Mononuclear cell (primary cell): Measurements from ENCODE around the gene KRTAP25-1. TPM values are rescaled to one million over a fixed set of nuclear protein-coding genes. Genes with fewer than 3 reads are reported as not detected.

Source experiments
- H3K27me3 ChIP-seq: 2 replicates; pipeline ENCODE4 v1.6.0; 2011; ENCODE audit warnings: low read length, control low read depth; ENCODE audit not compliant: insufficient read depth
- H3K4me1 ChIP-seq: 2 replicates; pipeline ENCODE4 v1.5.1; 2011; ENCODE audit warnings: mild to moderate bottlenecking, low read length, control low read depth; ENCODE audit not compliant: insufficient read depth
- H3K4me3 ChIP-seq: 2 replicates; pipeline ENCODE4 v1.5.1; 2011; ENCODE audit warnings: mild to moderate bottlenecking, low read length, moderate library complexity
- H3K9me3 ChIP-seq: 2 replicates; pipeline ENCODE4 v1.5.1; 2011; ENCODE audit warnings: low read depth, mild to moderate bottlenecking, control low read depth, low read length
- total RNA-seq: library from RNA; depleted of rRNA; stranded (reverse); fragments of >200 nt; gene quantifications from one replicate; pipeline ENCODE4 v1.2.3, GENCODE V29; 2012

Gene KRTAP25-1
- total RNA-seq, 1 donor: not detected

DNA sequence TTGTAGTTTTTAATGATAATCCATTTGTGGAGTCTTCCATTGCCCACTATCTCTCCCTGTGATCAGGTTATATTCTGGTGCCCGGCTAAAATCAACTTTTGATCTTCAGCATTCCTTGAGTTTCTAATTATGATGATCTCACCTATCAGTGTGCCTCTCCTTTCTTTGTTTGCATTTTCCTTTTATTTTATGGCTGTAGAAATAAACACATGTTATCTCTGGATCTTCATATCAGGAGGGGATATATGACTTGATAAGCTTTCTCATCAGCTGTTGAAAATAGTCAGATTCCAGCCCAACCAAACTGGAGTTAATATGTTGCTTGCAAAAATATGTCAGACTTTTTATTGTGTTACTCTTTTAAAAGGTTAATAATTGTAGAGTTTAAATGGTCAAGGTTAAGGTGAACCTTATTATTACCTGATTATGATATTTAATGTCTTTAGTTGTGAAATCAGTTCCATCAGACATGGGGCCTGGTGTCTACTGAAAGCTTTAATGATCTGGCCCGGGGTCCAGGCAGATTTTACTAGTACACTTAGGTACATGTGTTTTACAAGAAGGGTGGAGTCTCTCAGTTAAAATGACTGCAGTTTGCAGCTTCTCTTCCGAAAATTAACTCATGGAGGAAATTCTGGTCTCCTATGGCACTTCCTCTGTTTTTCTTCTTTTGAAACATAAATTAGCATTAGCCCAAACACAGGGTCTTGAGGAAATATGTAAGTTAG, 19.3 kb downstream of the KRTAP25-1 start:
- no peaks in the 10 kb centered on the region for H3K27me3 ChIP-seq
- no peaks in the 10 kb centered on the region for H3K9me3 ChIP-seq
- H3K4me1 ChIP-seq: no peaks in the 10 kb centered on the region

DNA sequence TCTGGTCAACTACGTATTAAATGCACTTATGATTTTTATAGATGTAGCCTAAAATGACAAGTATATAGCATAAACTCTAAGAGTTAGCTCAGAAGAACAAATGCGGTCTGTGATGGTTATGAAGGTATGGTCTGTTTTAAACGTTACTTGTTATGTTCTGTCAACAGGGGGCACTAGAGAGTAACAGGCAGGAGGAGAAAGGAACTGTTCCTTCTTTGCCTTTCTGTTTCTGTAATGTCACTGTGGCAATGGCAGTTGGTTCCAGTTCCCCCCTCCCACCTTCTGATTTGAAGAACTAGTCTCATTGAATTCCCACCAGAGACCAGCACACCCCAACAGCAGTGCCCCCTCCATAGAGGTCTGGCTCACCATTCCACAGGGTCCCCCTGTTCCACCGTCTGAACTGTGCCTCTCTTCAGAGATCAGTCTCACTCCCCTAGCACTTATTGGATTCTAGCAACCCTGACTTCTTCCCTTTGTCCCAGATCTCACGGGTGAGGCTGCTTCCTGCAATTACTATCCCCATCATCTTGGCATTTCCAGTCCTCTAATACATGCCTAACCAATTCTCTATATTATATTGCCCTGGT, 20.6 kb downstream of the KRTAP25-1 start:
- Histone ChIP-seq H3K4me1 (no peaks in the 10 kb centered on the region), H3K4me3 (no peak overlapping the region), H3K27me3 (no peaks in the 10 kb centered on the region), H3K9me3 (no peaks in the 10 kb centered on the region)

More for the DNA sequence above, 19.3 kb downstream of the KRTAP25-1 start:
- no peak overlapping the region for H3K4me3 ChIP-seq

DNA sequence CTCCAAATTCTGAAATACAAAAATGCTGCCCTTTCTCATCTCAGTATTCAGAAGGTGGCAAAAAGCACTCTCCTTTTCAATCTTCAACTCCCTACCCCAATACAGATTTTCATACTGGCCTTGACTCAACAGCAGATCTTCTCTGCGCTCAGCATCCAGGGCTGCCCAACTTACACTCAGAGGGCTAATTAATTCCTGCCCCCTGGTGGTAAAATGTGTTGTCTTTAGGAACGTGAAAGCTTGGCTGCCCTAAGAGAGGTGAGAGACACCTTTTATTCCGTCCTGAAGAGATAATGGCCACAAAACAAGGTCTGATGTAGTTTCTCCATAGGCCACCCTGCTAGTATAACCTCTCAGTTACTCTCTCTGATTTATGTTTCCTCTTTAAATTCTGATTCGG, 31.5 kb downstream of the KRTAP25-1 start:
- Histone ChIP-seq H3K9me3 (no peaks in the 10 kb centered on the region), H3K4me3 (no peak overlapping the region), H3K4me1 (no peaks in the 10 kb centered on the region), H3K27me3 (no peaks in the 10 kb centered on the region)

DNA sequence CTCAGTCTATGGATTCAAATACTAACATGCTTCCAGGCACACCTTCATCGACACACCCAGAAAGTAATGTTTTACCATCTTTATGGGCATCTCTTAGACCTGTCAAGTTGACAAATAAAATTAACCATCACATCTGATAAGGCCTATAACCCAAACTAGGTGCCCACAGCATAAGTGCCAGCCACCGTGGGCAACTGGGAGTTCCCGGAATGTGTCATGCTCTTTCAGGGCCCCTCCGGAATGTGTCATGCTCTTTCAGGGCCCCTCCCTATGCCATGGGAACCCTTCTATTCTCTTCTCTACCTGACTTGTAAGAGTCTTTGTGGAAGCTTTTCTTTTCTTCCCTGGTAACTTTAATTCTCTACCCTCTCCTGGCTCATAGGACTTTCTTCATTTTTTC, 33.2 kb downstream of the KRTAP25-1 start:
- Histone ChIP-seq H3K4me1 (no peaks in the 10 kb centered on the region), H3K4me3 (no peak overlapping the region), H3K27me3 (no peaks in the 10 kb centered on the region), H3K9me3 (no peaks in the 10 kb centered on the region)

DNA sequence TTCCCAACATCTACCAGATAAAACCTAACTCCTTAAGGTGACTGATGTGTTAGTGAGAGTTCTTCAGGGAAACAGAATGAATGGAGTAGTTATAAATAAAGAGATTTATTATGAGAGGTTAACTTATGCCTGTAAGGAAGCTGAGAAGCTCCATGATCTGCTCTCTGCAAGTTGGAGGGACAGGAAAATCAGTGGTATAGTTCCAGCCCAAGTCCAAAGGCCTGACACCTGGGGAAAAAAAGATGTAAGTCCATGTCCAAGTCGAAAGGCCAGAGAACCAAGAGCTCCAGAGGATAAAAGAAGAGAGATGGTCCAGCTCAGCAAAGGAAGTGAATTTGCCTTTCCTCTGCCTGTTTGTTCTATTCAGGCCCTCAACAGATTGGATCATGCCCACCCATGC, 33.6 kb downstream of the KRTAP25-1 start:
- Histone ChIP-seq H3K4me1 (no peaks in the 10 kb centered on the region), H3K4me3 (no peak overlapping the region), H3K9me3 (no peaks in the 10 kb centered on the region), H3K27me3 (no peaks in the 10 kb centered on the region)

DNA sequence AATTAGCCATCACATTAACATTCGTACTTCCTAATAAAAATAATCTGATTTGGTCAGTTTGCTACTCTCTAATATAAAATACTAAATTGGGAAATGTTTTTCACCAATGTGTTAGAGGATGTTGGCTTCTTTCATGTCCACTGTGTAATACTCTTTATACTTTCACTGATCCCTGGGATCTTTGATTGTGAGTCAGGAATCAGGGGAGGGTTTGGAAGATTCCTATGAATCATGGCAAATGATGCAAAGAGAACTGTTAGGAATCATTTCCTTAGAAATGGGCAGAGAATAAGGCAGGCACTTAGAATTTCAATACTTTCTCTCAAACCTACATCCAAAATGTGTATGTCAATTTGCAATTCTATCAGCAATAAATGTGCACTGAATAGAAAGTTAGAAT, 37.5 kb downstream of the KRTAP25-1 start:
- peaks cover 5% of the 10 kb centered on the region for H3K9me3 ChIP-seq
- H3K4me1 ChIP-seq: no peaks in the 10 kb centered on the region
- no peaks in the 10 kb centered on the region for H3K27me3 ChIP-seq
- no peak overlapping the region for H3K4me3 ChIP-seq

DNA sequence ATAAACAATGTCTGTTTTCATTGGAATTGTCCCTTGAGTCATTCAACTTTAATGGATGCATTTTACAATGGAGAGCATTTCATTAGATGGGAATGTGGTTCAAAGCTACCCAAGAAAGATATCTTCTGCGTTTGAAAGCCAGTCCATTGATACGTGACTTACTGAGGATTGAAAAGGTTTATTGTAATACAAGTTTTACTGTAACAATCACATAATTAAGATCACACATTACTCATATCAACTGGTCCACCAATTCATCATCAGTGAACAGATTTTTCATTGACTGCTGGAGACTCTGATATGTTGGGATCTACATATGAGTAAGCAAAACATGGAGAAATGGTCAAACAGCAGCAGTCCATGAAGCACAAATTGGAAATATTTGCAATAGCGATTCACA, 39.4 kb downstream of the KRTAP25-1 start:
- Histone ChIP-seq H3K27me3 (no peaks in the 10 kb centered on the region), H3K9me3 (peaks cover 5% of the 10 kb centered on the region), H3K4me3 (no peak overlapping the region), H3K4me1 (no peaks in the 10 kb centered on the region)

DNA sequence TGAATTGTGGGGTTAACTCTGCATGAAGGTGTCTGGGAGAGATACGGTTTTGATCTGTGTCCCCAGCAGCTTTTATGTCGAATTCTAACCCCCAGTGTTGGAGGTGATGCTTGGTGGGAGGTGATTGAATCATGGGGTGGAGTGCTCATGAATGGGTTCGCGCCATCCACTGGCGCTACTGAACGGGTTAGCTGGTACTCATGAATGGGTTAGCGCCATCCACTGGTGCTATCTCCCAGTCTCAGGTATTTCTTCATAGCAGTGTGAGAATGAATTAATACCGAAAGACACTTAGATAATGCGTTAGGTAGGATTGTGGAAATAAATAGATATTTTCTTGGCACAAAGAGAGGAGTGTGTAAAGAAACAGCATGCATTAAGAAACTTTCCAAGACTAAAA, 40.5 kb downstream of the KRTAP25-1 start:
- no peaks in the 10 kb centered on the region for H3K27me3 ChIP-seq
- H3K9me3 ChIP-seq: peaks cover 5% of the 10 kb centered on the region

DNA sequence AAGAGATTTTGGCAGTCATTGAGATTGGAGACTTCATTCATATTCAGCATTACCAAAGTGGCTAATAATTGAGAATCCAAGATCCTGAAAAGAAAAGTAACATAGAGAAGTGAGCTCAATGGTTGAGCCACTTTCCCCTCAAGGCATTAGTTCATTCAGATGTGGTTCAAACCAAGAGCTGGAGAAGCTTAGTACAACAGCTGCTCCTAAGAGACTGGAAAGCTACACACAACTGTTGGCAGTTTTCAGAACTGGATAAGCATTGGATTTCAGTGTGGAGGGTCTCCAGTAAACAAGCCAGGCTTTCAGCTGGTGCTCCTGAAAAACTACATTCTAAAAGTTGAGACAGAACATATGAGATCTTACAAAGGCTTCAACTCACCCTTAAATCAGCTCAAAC, 44.3 kb downstream of the KRTAP25-1 start:
- Histone ChIP-seq H3K4me1 (no peaks in the 10 kb centered on the region), H3K4me3 (no peak overlapping the region), H3K9me3 (peaks cover 5% of the 10 kb centered on the region), H3K27me3 (no peaks in the 10 kb centered on the region)

More for the DNA sequence above, 40.5 kb downstream of the KRTAP25-1 start:
- H3K4me3 ChIP-seq: no peak overlapping the region
- H3K4me1 ChIP-seq: no peaks in the 10 kb centered on the region

DNA sequence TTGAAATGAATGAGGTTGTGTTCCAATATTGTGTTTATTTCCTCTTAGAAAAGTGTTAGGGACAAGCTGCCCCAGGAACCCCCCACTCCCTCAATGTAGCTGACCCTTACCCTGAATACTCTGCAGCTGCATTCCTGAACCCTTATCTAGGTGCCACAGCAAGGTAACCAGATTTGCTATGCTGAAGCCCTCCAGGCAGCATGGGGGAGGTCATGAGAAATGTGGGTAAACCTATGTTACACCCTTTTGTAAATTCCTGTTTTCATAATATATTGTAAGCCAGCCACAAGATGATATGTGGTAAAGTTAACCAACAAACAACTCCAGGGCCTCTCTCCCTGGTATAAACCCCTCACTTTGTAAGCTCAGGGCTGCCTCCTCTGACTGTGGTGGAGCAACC, 45.6 kb downstream of the KRTAP25-1 start:
- Histone ChIP-seq H3K9me3 (no peaks in the 10 kb centered on the region), H3K27me3 (no peaks in the 10 kb centered on the region), H3K4me1 (no peaks in the 10 kb centered on the region), H3K4me3 (no peak overlapping the region)

DNA sequence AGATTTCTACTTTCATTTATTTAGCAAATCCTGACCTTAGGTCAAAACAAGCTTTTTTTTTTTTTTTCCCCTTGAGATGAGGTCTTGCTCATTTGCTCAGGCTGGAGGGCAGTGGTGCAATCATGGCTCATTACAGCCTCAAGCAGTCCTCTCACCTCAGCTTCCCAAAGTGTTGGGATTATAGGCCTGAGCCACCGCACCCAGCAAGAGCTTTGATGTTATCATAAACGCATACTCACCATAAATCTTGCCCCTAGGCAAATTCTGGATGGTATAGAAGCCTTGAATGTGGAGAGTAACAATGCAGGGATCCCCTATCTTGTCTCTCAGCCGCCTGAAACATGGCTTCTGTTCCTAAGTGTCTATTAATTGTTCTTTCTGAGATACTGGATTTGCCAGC, 48.7 kb downstream of the KRTAP25-1 start:
- no peaks in the 10 kb centered on the region for H3K27me3 ChIP-seq
- H3K4me3 ChIP-seq: no peak overlapping the region
- H3K4me1 ChIP-seq: no peaks in the 10 kb centered on the region
- H3K9me3 ChIP-seq: no peaks in the 10 kb centered on the region

Other genes starting within 250 kb of the KRTAP25-1 start
- gene CLDN17, start 122.7 kb downstream of the KRTAP25-1 start, total RNA-seq: not detected
- not detected for gene CLDN8, start 73.4 kb downstream of the KRTAP25-1 start, total RNA-seq
- not detected for gene KRTAP24-1, start 6.6 kb downstream of the KRTAP25-1 start, total RNA-seq
- not detected for gene KRTAP26-1, start 30.8 kb upstream of the KRTAP25-1 start, total RNA-seq
- gene KRTAP27-1, start 48.2 kb upstream of the KRTAP25-1 start, total RNA-seq: not detected
- gene KRTAP23-1, start 59.1 kb upstream of the KRTAP25-1 start, total RNA-seq: not detected
- not detected for gene KRTAP13-2, start 82.8 kb upstream of the KRTAP25-1 start, total RNA-seq
- not detected for gene KRTAP13-1, start 106.5 kb upstream of the KRTAP25-1 start, total RNA-seq
- gene KRTAP13-3, start 136.4 kb upstream of the KRTAP25-1 start, total RNA-seq: not detected
- not detected for gene KRTAP13-4, start 140.7 kb upstream of the KRTAP25-1 start, total RNA-seq
- not detected for gene KRTAP15-1, start 150.8 kb upstream of the KRTAP25-1 start, total RNA-seq
- not detected for gene KRTAP19-1, start 190.9 kb upstream of the KRTAP25-1 start, total RNA-seq
- gene KRTAP19-2, start 197.9 kb upstream of the KRTAP25-1 start, total RNA-seq: not detected
- gene KRTAP19-3, start 202.5 kb upstream of the KRTAP25-1 start, total RNA-seq: not detected
- not detected for gene KRTAP19-4, start 207.7 kb upstream of the KRTAP25-1 start, total RNA-seq
- not detected for gene KRTAP19-5, start 212.6 kb upstream of the KRTAP25-1 start, total RNA-seq